SK-N-SH treated with all-trans-retinoic acid at 6 μM for 48 hours (cell line): ENCODE data around the gene APLN.

Experiments
- ATAC-seq: fragments of 200-7000 bp; cut with Tn5 transposase; 3 replicates; pipeline ENCODE4 v1.9.1; 2020; ENCODE audit warnings: mild to moderate bottlenecking, moderate library complexity
- ARNTL ChIP-seq: fragments of 450-650 bp; formaldehyde crosslinking; IDR thresholded peaks from 2 replicates; pipeline ENCODE4 v1.5.0; 2020; ENCODE audit warnings: low read depth, mild to moderate bottlenecking, moderate library complexity, borderline replicate concordance
- CREB5 ChIP-seq: fragments of 250-450 bp; sonication (Bioruptor Pico); IDR thresholded peaks from 2 replicates; pipeline ENCODE4 v1.5.1; 2020; ENCODE audit warnings: low read depth, mild to moderate bottlenecking, moderate library complexity
- CSDC2 ChIP-seq: fragments of 250-450 bp; sonication (Bioruptor Pico); IDR thresholded peaks from 2 replicates; pipeline ENCODE4 v1.5.0; 2020; ENCODE audit warnings: mild to moderate bottlenecking, moderate library complexity
- CSRNP3 ChIP-seq: fragments of 250-450 bp; sonication (Bioruptor Pico); IDR thresholded peaks from 2 replicates; pipeline ENCODE4 v1.5.1; 2021; ENCODE audit warnings: mild to moderate bottlenecking, moderate library complexity
- ESRRG ChIP-seq: fragments of 250-450 bp; sonication (Bioruptor Pico); IDR thresholded peaks from 2 replicates; pipeline ENCODE4 v1.6.1; 2021; ENCODE audit warnings: mild to moderate bottlenecking
- GLIS3 ChIP-seq: fragments of 250-450 bp; sonication (Bioruptor Pico); IDR thresholded peaks from 2 replicates; pipeline ENCODE4 v1.5.0; 2020; ENCODE audit warnings: mild to moderate bottlenecking, moderate library complexity
- OSR1 ChIP-seq: fragments of 250-450 bp; sonication (Bioruptor Pico); IDR thresholded peaks from 2 replicates; pipeline ENCODE4 v1.8.0; 2022; ENCODE audit warnings: moderate library complexity, mild to moderate bottlenecking, inconsistent platforms
- PATZ1 ChIP-seq: fragments of 250-450 bp; sonication (Bioruptor Pico); IDR thresholded peaks from 2 replicates; pipeline ENCODE4 v1.8.0; 2020; ENCODE audit warnings: mild to moderate bottlenecking, moderate library complexity, borderline replicate concordance
- POU6F1 ChIP-seq: fragments of 250-450 bp; sonication (Bioruptor Pico); IDR thresholded peaks from 2 replicates; pipeline ENCODE4 v1.8.0; 2021; ENCODE audit warnings: low read depth, mild to moderate bottlenecking, moderate library complexity, borderline replicate concordance
- PPARA ChIP-seq: fragments of 250-450 bp; sonication (Bioruptor Pico); IDR thresholded peaks from 2 replicates; pipeline ENCODE4 v1.5.0; 2020; ENCODE audit warnings: mild to moderate bottlenecking, borderline replicate concordance
- RARB ChIP-seq: fragments of 250-450 bp; sonication (Bioruptor Pico); IDR thresholded peaks from 2 replicates; pipeline ENCODE4 v1.8.0; 2021; ENCODE audit warnings: mild to moderate bottlenecking, moderate library complexity
- SNAI2 ChIP-seq: fragments of 250-450 bp; sonication (Bioruptor Pico); IDR thresholded peaks from 2 replicates; pipeline ENCODE4 v1.5.0; 2020; ENCODE audit warnings: mild to moderate bottlenecking, moderate library complexity
- TCF4 ChIP-seq: fragments of 250-450 bp; sonication (Bioruptor Pico); IDR thresholded peaks from 2 replicates; pipeline ENCODE4 v1.8.0; 2021; ENCODE audit warnings: mild to moderate bottlenecking, moderate library complexity, borderline replicate concordance
- TOX ChIP-seq: fragments of 250-450 bp; sonication (Bioruptor Pico); IDR thresholded peaks from 2 replicates; pipeline ENCODE4 v1.8.0; 2021; ENCODE audit warnings: mild to moderate bottlenecking, moderate library complexity, borderline replicate concordance
- TSHZ2 ChIP-seq: fragments of 250-450 bp; sonication (Bioruptor Pico); IDR thresholded peaks from 2 replicates; pipeline ENCODE4 v1.5.0; 2020; ENCODE audit warnings: mild to moderate bottlenecking, moderate library complexity
- ZFP3 ChIP-seq: fragments of 250-450 bp; sonication (Bioruptor Pico); IDR thresholded peaks from 2 replicates; pipeline ENCODE4 v1.5.0; 2020; ENCODE audit warnings: mild to moderate bottlenecking, moderate library complexity
- ZNF565 ChIP-seq: fragments of 450-650 bp; formaldehyde crosslinking; conservative IDR thresholded peaks from 2 replicates; pipeline ENCODE4 v1.5.0; 2020; ENCODE audit warnings: low read depth, mild to moderate bottlenecking, moderate library complexity
- ZNF8 ChIP-seq: fragments of 450-650 bp; formaldehyde crosslinking; IDR thresholded peaks from 2 replicates; pipeline ENCODE4 v1.5.0; 2020; ENCODE audit warnings: mild to moderate bottlenecking, moderate library complexity

APLN gene

GRCh38 chrX:129679901-129680300, 25.1 kb upstream of the APLN start:
- TF ChIP-seq TOX, result no peak
- TF ChIP-seq ESRRG, result no peak
- no peak for TF ChIP-seq TCF4
- TF ChIP-seq ZNF8 (CRISPR knock-in tag), result no peak
- no peak for TF ChIP-seq ARNTL (CRISPR knock-in tag)
- TF ChIP-seq ZNF565 (CRISPR knock-in tag), result no peak

GRCh38 chrX:129678614-129679195, 23.9 kb upstream of the APLN start:
- ATAC-seq, result peak; percentile 21; the same call in 1 of the 3 replicates
- TF ChIP-seq SNAI2, result no peak
- no peak for TF ChIP-seq CSRNP3
- TF ChIP-seq CREB5 (CRISPR knock-in tag), result no peak
- TF ChIP-seq PATZ1 (CRISPR knock-in tag), result no peak
- TF ChIP-seq ESRRG, result no peak
- no peak for TF ChIP-seq TSHZ2 (CRISPR knock-in tag)
- TF ChIP-seq PPARA (CRISPR knock-in tag), result no peak
- TF ChIP-seq TCF4, result no peak
- no peak for TF ChIP-seq RARB (CRISPR knock-in tag)
- TF ChIP-seq ZNF8 (CRISPR knock-in tag), result no peak
- TF ChIP-seq CSDC2, result no peak
- TF ChIP-seq ARNTL (CRISPR knock-in tag), result no peak
- TF ChIP-seq TOX, result no peak

More at GRCh38 chrX:129679901-129680300, 25.1 kb upstream of the APLN start:
- ATAC-seq, result no peak

- ATAC-seq, result no peak
- TF ChIP-seq ZNF565 (CRISPR knock-in tag) (no peak), POU6F1 (CRISPR knock-in tag) (no peak), GLIS3 (no peak), CSRNP3 (no peak), TCF4 (no peak), PATZ1 (CRISPR knock-in tag) (no peak), ZFP3 (no peak), ESRRG (no peak), OSR1 (no peak), ZNF8 (CRISPR knock-in tag) (no peak), PPARA (CRISPR knock-in tag) (no peak)
These were observed 12.7 kb upstream of the APLN start for GRCh38 chrX:129667412-129667811.
